ENCODE measurements around the gene PLEKHA5. TPM values are rescaled to one million over a fixed set of nuclear protein-coding genes. Genes with fewer than 3 reads are reported as not detected.

Gene PLEKHA5
- total RNA-seq, 2 donors from 2014 or later, result 24.4 to 41.7 TPM

- Histone ChIP-seq H3K36me3 (no peaks in the 10 kb centered on the region), H3K4me3 (no peak overlapping the region), H3K4me1 (replicated peaks) (no peaks in the 10 kb centered on the region), H3K27ac (no peak overlapping the region), H3K9me3 (no peaks in the 10 kb centered on the region), H3K27me3 (replicated peaks; ENCODE audit: insufficient read depth) (no peaks in the 10 kb centered on the region)
- 53% methylated on average over 3 of the region's 3 CpGs for WGBS
- TF ChIP-seq POLR2AphosphoS5 (IDR thresholded peaks at IDR 0.05), result no peak
- TF ChIP-seq POLR2A (IDR thresholded peaks at IDR 0.05), result no peak
- TF ChIP-seq CTCF (IDR thresholded peaks at IDR 0.05), result no peak
- DNase-seq (ENCODE audit: low spot score), result no peak
- intact Hi-C loops (cut with DNase I), result no loop called here
Measured at GRCh38 chr12:19217446-19217845, 87.9 kb downstream of the PLEKHA5 start.

DNA sequence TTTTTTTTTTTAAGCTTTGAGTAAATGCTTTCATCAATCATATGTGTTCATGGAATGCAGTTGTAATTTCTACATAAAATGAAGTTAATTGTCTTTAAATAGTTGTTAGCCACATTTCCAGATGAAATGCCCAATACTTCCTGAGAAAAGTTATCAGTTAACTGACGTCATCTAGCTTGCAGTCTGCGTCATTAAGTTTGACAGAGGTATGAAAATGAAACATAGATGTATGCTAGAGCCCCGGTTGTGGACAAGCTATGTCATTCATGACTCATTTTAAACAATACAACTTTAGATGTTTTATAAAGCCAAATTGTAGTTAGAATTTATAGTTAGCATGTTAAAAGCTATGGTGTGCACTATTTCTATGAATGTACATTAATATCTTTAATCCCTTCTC is 90.7 kb downstream of the PLEKHA5 start:
- H3K4me1 ChIP-seq (replicated peaks), result no peaks in the 10 kb centered on the region
- no peak overlapping the region for H3K27ac ChIP-seq
- no peaks in the 10 kb centered on the region for H3K9me3 ChIP-seq
- WGBS, result 68% methylated on average over 3 of the region's 3 CpGs
- H3K4me3 ChIP-seq, result no peak overlapping the region
- DNase-seq (ENCODE audit: low spot score), result no peak
- no peaks in the 10 kb centered on the region for H3K27me3 ChIP-seq (replicated peaks; ENCODE audit: insufficient read depth)
- no peaks in the 10 kb centered on the region for H3K36me3 ChIP-seq
- TF ChIP-seq CTCF (IDR thresholded peaks at IDR 0.05) (no peak), POLR2AphosphoS5 (IDR thresholded peaks at IDR 0.05) (no peak), POLR2A (IDR thresholded peaks at IDR 0.05) (no peak)
- intact Hi-C loops (cut with DNase I), result no loop called here

GRCh38 chr12:19220852-19221466 is 91.4 kb downstream of the PLEKHA5 start:
- 82% methylated on average over 2 of the region's 2 CpGs for WGBS
- Histone ChIP-seq H3K36me3 (no peaks in the 10 kb centered on the region), H3K27me3 (replicated peaks; ENCODE audit: insufficient read depth) (no peaks in the 10 kb centered on the region), H3K9me3 (no peaks in the 10 kb centered on the region), H3K4me3 (no peak overlapping the region), H3K27ac (no peak overlapping the region), H3K4me1 (replicated peaks) (no peaks in the 10 kb centered on the region)
- TF ChIP-seq POLR2AphosphoS5 (IDR thresholded peaks at IDR 0.05) (no peak), CTCF (IDR thresholded peaks at IDR 0.05) (peak in 1 of 4 experiments; percentile 8)
- no peak for DNase-seq (ENCODE audit: low spot score)
- intact Hi-C loops (cut with DNase I), result no loop called here

GRCh38 chr12:19222558-19222957 is 93.0 kb downstream of the PLEKHA5 start:
- WGBS, result 66% methylated on average over 3 of the region's 3 CpGs
- no peak for DNase-seq (ENCODE audit: low spot score)
- H3K4me1 ChIP-seq (replicated peaks), result no peaks in the 10 kb centered on the region
- no peaks in the 10 kb centered on the region for H3K27me3 ChIP-seq (replicated peaks; ENCODE audit: insufficient read depth)
- TF ChIP-seq POLR2A (IDR thresholded peaks at IDR 0.05) (no peak), POLR2AphosphoS5 (IDR thresholded peaks at IDR 0.05) (no peak), CTCF (IDR thresholded peaks at IDR 0.05) (no peak)
- intact Hi-C loops (cut with DNase I), result no loop called here
- no peak overlapping the region for H3K4me3 ChIP-seq
- H3K36me3 ChIP-seq, result no peaks in the 10 kb centered on the region
- no peaks in the 10 kb centered on the region for H3K9me3 ChIP-seq
- H3K27ac ChIP-seq, result no peak overlapping the region

DNA sequence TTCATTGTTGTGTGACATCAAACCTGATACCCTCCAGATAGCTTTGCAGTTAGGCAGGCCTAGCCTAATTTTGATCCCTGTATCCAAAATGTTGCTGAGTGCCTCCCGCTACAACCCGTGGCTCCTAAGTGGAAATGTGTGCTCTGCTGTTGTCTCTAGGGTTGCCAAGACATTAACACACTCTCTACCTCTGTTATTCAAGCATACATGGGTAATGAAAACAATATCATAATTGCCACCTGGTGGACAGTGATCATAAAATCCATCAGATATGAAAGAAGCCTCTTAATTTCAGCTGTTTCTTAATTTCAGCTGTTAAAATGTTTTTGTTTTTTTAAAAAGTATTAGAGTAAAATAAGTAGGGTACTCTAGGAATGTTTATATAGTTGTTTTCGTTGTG is 93.5 kb downstream of the PLEKHA5 start:
- no peaks in the 10 kb centered on the region for H3K36me3 ChIP-seq
- no peaks in the 10 kb centered on the region for H3K9me3 ChIP-seq
- no peaks in the 10 kb centered on the region for H3K27me3 ChIP-seq (replicated peaks; ENCODE audit: insufficient read depth)
- H3K4me3 ChIP-seq, result no peak overlapping the region
- H3K27ac ChIP-seq, result no peak overlapping the region
- 55% methylated on average over 3 of the region's 3 CpGs for WGBS
- TF ChIP-seq CTCF (IDR thresholded peaks at IDR 0.05) (no peak), POLR2AphosphoS5 (IDR thresholded peaks at IDR 0.05) (no peak), POLR2A (IDR thresholded peaks at IDR 0.05) (no peak)
- no peak for DNase-seq (ENCODE audit: low spot score)
- intact Hi-C loops (cut with DNase I), result no loop called here
- H3K4me1 ChIP-seq (replicated peaks), result no peaks in the 10 kb centered on the region
